HepG2 (cell line): Measurements from ENCODE around the gene SENP7. TPM values are rescaled to one million over a fixed set of nuclear protein-coding genes. Genes with fewer than 3 reads are reported as not detected.
A peak's percentile ranks its signal among the peaks of the same experiment; 100 is the strongest.

Source experiments
- EP300 ChIP-seq, 3 experiments: sonication (generic) in 1 of 3; formaldehyde crosslinking in 1 of 3; IDR thresholded peaks; 2 replicates each; pipeline versions ENCODE4 v1.5.1 to v1.6.1; 2011 to 2020; ENCODE audit warnings: low read depth in 2 of 3, low read length in 2 of 3, borderline replicate concordance in 1 of 3, improper control_type of control experiment in 1 of 3, mild to moderate bottlenecking in 1 of 3, missing genetic modification reagents in 1 of 3, moderate library complexity in 1 of 3
- ERF ChIP-seq: IDR thresholded peaks from 2 replicates; pipeline ENCODE4 v1.6.1; 2018; ENCODE audit warnings: missing biosample characterization, missing genetic modification reagents
- JUND ChIP-seq: sonication (generic); formaldehyde crosslinking; IDR thresholded peaks from 2 replicates; pipeline ENCODE4 v1.8.0; 2022; ENCODE audit warnings: mild to moderate bottlenecking, missing genetic modification reagents
- MEIS2 ChIP-seq: sonication (generic); formaldehyde crosslinking; IDR thresholded peaks from 2 replicates; pipeline ENCODE4 v1.9.0; 2021; ENCODE audit warnings: mild to moderate bottlenecking, missing genetic modification reagents
- MTA1 ChIP-seq: sonication (generic); formaldehyde crosslinking; IDR thresholded peaks from 2 replicates; pipeline ENCODE4 v1.4.0; 2020; ENCODE audit warnings: missing genetic modification reagents, mild to moderate bottlenecking, borderline replicate concordance
- MYC ChIP-seq: sonication (generic); formaldehyde crosslinking; IDR thresholded peaks from 2 replicates; pipeline ENCODE4 v1.9.0; 2021; ENCODE audit warnings: missing genetic modification reagents, borderline replicate concordance
- RCOR2 ChIP-seq: IDR thresholded peaks from 2 replicates; pipeline ENCODE4 v1.6.1; 2016; ENCODE audit warnings: missing biosample characterization, missing genetic modification reagents
- ZFP90 ChIP-seq: sonication (generic); formaldehyde crosslinking; IDR thresholded peaks from 2 replicates; pipeline ENCODE4 v1.8.0; 2022; ENCODE audit warnings: missing genetic modification reagents, mild to moderate bottlenecking, inconsistent platforms, borderline replicate concordance
- ZNF136 ChIP-seq: sonication (generic); formaldehyde crosslinking; IDR thresholded peaks from 2 replicates; pipeline ENCODE4 v1.8.1; 2022; ENCODE audit warnings: low read depth, mild to moderate bottlenecking, moderate library complexity, missing genetic modification reagents
- ZNF598 ChIP-seq: sonication (generic); formaldehyde crosslinking; IDR thresholded peaks from 2 replicates; pipeline ENCODE4 v1.5.1; 2020; ENCODE audit warnings: mild to moderate bottlenecking, missing genetic modification reagents, borderline replicate concordance
- ZNF672 ChIP-seq: sonication (generic); formaldehyde crosslinking; IDR thresholded peaks from 2 replicates; pipeline ENCODE4 v1.8.1; 2022; ENCODE audit warnings: missing genetic modification reagents
- ZNF83 ChIP-seq: sonication (generic); formaldehyde crosslinking; IDR thresholded peaks from 2 replicates; pipeline ENCODE4 v1.4.0; 2020; ENCODE audit warnings: missing genetic modification reagents, mild to moderate bottlenecking, borderline replicate concordance
- ZNF883 ChIP-seq: sonication (generic); formaldehyde crosslinking; IDR thresholded peaks from 2 replicates; pipeline ENCODE4 v1.5.1; 2020; ENCODE audit warnings: mild to moderate bottlenecking, missing genetic modification reagents; ENCODE audit errors: not compliant biosample characterization
- polyA plus RNA-seq, 8 experiments: library from polyadenylated mRNA; depleted of rRNA in 3 of 8; stranded (reverse) in 7 of 8; unstranded in 1 of 8; fragments of >200 nt; fragmentation: Illumina TruSeq in 4 of 8; extraction: Trizol in 4 of 8; gene quantifications; 2 replicates each; pipeline versions ENCODE4 v1.2.1 to v1.2.3, GENCODE V29; 2011 to 2016; ENCODE audit warnings: low read depth in 4 of 8, missing spikeins in 1 of 8, mixed read lengths in 1 of 8; ENCODE audit not compliant: insufficient read depth in 1 of 8
- total RNA-seq, 5 experiments: library from RNA; depleted of rRNA; stranded (reverse); fragments of >200 nt; fragmentation: Illumina TruSeq; extraction: Trizol; gene quantifications; 2 replicates each; pipeline ENCODE4 v1.2.3, GENCODE V29; 2016; ENCODE audit warnings: low read depth in 1 of 5
- TF ChIP-seq, protein P1 (sequence below): sonication (generic); formaldehyde crosslinking; IDR thresholded peaks from 2 replicates; pipeline ENCODE4 v1.5.1; 2020; ENCODE audit warnings: missing genetic modification reagents, mild to moderate bottlenecking, borderline replicate concordance
- TF ChIP-seq, protein P2 (sequence below): sonication (generic); formaldehyde crosslinking; IDR thresholded peaks from 2 replicates; pipeline ENCODE4 v1.4.0; 2020; ENCODE audit warnings: mild to moderate bottlenecking, missing genetic modification reagents
- TF ChIP-seq, protein P3 (sequence below): sonication (generic); formaldehyde crosslinking; IDR thresholded peaks from 2 replicates; pipeline ENCODE4 v1.4.0; 2020; ENCODE audit warnings: missing genetic modification reagents, mild to moderate bottlenecking, borderline replicate concordance
- TF ChIP-seq, protein P4 (sequence below): sonication (generic); formaldehyde crosslinking; conservative IDR thresholded peaks from 2 replicates; pipeline ENCODE4 v1.4.0; 2020; ENCODE audit warnings: missing genetic modification reagents
- TF ChIP-seq, protein P5 (sequence below): IDR thresholded peaks from 2 replicates; pipeline ENCODE4 v1.6.1; 2016; ENCODE audit warnings: control low read depth

SENP7 gene
- total and polyA plus RNA-seq, 2 of the 13 experiments (the other 11 are each of a cell fraction or from before 2014, with no cell fraction given), result 9.1 to 10.3 TPM

DNA sequence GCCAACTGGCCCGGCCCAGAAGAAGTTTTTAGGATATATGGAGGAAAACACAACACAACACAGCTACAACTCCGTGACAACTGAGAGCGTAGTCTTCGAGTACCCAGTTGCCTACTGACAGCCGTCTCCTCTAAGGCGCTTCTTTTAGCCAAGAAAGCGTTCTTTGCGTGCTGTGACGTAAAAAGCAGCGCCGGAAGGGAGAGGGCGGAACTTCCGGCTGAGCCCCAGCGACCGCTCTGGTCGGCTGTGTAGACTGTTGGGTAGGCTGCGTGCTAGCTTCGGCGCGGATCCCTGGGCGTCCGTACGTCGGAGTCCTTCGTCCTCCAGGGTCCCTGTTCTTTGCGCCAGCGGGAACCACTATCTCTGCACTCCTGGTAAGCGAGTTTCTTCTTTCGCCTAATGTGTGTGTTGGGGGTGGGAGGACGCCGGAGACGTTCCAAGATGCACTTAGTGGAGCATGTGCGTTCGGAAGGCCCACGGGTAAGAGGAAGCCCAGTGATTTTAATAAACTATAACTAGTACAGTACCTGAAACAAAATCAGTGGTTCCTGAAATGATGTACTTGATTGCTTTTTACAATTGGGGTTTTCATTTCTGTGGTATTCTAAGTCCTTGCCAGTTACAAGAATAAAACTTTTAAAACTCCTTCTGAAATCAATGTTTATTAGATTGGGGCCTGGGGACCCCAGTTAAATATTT, 48.8 kb upstream of the SENP7 start, which contains the start of gene TRMT10C (continued):
- TF ChIP-seq ZFP90 (CRISPR knock-in tag) (peak; percentile 22; the same call in 1 of the 2 replicates), MTA1 (CRISPR knock-in tag) (no peak), ZNF883 (CRISPR knock-in tag) (no peak), ERF (CRISPR knock-in tag) (peak; percentile 93), RCOR2 (CRISPR knock-in tag) (no peak), ZNF598 (CRISPR knock-in tag) (peak; percentile 60; the same call in 1 of the 2 replicates), MEIS2 (CRISPR knock-in tag) (peak; percentile 81), EP300 (IDR thresholded peaks at IDR 0.05; ENCODE audit: low read depth in 2 of 2, low read length in 2 of 2) (0 out of 4 replicates have a peak, but pooled peaks of 1 of the 2 experiments have one; percentile 26), EP300 (CRISPR knock-in tag; IDR thresholded peaks at IDR 0.05; ENCODE audit: borderline replicate concordance) (0 out of 2 replicates have a peak, but pooled peaks have one; percentile 30), ZNF136 (CRISPR knock-in tag) (no peak), MYC (CRISPR knock-in tag) (peak; percentile 90; the same call in 1 of the 2 replicates), ZNF672 (CRISPR knock-in tag) (no peak), JUND (CRISPR knock-in tag) (no peak), ZNF83 (CRISPR knock-in tag) (no peak)
- TF ChIP-seq, protein P1, sequence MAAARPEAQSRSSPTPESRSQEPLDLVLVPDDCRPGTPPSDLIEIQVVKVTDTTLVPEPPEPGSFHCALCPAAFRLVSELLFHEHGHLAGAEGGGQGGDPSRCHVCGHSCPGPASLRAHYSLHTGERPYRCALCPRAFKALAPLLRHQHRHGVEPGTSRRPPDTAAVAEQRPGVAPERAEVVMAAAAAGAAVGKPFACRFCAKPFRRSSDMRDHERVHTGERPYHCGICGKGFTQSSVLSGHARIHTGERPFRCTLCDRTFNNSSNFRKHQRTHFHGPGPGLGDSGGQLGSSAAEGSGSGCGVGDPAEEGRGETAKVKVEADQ (CRISPR knock-in tag), result peak; percentile 73; the same call in 1 of the 2 replicates
- TF ChIP-seq, protein P2, sequence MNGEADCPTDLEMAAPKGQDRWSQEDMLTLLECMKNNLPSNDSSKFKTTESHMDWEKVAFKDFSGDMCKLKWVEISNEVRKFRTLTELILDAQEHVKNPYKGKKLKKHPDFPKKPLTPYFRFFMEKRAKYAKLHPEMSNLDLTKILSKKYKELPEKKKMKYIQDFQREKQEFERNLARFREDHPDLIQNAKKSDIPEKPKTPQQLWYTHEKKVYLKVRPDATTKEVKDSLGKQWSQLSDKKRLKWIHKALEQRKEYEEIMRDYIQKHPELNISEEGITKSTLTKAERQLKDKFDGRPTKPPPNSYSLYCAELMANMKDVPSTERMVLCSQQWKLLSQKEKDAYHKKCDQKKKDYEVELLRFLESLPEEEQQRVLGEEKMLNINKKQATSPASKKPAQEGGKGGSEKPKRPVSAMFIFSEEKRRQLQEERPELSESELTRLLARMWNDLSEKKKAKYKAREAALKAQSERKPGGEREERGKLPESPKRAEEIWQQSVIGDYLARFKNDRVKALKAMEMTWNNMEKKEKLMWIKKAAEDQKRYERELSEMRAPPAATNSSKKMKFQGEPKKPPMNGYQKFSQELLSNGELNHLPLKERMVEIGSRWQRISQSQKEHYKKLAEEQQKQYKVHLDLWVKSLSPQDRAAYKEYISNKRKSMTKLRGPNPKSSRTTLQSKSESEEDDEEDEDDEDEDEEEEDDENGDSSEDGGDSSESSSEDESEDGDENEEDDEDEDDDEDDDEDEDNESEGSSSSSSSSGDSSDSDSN (CRISPR knock-in tag), result peak; percentile 70
- TF ChIP-seq, protein P3, sequence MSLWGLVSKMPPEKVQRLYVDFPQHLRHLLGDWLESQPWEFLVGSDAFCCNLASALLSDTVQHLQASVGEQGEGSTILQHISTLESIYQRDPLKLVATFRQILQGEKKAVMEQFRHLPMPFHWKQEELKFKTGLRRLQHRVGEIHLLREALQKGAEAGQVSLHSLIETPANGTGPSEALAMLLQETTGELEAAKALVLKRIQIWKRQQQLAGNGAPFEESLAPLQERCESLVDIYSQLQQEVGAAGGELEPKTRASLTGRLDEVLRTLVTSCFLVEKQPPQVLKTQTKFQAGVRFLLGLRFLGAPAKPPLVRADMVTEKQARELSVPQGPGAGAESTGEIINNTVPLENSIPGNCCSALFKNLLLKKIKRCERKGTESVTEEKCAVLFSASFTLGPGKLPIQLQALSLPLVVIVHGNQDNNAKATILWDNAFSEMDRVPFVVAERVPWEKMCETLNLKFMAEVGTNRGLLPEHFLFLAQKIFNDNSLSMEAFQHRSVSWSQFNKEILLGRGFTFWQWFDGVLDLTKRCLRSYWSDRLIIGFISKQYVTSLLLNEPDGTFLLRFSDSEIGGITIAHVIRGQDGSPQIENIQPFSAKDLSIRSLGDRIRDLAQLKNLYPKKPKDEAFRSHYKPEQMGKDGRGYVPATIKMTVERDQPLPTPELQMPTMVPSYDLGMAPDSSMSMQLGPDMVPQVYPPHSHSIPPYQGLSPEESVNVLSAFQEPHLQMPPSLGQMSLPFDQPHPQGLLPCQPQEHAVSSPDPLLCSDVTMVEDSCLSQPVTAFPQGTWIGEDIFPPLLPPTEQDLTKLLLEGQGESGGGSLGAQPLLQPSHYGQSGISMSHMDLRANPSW (CRISPR knock-in tag), result no peak
- TF ChIP-seq, protein P4, sequence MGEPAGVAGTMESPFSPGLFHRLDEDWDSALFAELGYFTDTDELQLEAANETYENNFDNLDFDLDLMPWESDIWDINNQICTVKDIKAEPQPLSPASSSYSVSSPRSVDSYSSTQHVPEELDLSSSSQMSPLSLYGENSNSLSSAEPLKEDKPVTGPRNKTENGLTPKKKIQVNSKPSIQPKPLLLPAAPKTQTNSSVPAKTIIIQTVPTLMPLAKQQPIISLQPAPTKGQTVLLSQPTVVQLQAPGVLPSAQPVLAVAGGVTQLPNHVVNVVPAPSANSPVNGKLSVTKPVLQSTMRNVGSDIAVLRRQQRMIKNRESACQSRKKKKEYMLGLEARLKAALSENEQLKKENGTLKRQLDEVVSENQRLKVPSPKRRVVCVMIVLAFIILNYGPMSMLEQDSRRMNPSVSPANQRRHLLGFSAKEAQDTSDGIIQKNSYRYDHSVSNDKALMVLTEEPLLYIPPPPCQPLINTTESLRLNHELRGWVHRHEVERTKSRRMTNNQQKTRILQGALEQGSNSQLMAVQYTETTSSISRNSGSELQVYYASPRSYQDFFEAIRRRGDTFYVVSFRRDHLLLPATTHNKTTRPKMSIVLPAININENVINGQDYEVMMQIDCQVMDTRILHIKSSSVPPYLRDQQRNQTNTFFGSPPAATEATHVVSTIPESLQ (CRISPR knock-in tag), result no peak
- TF ChIP-seq, protein P5, sequence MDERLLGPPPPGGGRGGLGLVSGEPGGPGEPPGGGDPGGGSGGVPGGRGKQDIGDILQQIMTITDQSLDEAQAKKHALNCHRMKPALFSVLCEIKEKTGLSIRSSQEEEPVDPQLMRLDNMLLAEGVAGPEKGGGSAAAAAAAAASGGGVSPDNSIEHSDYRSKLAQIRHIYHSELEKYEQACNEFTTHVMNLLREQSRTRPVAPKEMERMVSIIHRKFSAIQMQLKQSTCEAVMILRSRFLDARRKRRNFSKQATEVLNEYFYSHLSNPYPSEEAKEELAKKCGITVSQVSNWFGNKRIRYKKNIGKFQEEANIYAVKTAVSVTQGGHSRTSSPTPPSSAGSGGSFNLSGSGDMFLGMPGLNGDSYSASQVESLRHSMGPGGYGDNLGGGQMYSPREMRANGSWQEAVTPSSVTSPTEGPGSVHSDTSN (CRISPR knock-in tag), result no peak
